Stimulated activated naive CD8-positive, alpha-beta T cell treated with anti-CD3 and anti-CD28 coated beads, Interleukin-15, Interleukin-2, amounts not matched to agents 100 U/mL and 50 U/mL, for 24 hours (primary cell): ENCODE results near the gene ERG.

ENCODE experiments used
- ATAC-seq: fragments of 150-1000 bp; cut with Tn5 transposase; one replicate; pipeline ENCODE4 v1.10.0; 2021
- DNase-seq: peaks from one replicate; pipeline ENCODE4 v3.0.0; 2021

Gene ERG

GRCh38 chr21:38472412-38473108 lies 25.7 kb downstream of the ERG start:
- ATAC-seq, result no peak
- DNase-seq, result no peak

- DNase-seq (no peak), ATAC-seq (no peak)
Observed at GRCh38 chr21:38471766-38472165, 26.5 kb downstream of the ERG start.

- no peak for DNase-seq
- ATAC-seq, result no peak
Observed at GRCh38 chr21:38470755-38471154, 27.5 kb downstream of the ERG start.

GRCh38 chr21:38469642-38470041 lies 28.6 kb downstream of the ERG start:
- ATAC-seq (no peak), DNase-seq (no peak)

GRCh38 chr21:38468989-38469388 lies 29.3 kb downstream of the ERG start:
- DNase-seq, result no peak
- ATAC-seq, result no peak

- ATAC-seq (no peak), DNase-seq (no peak)
Observed at GRCh38 chr21:38467911-38468310, 30.4 kb downstream of the ERG start.

GRCh38 chr21:38467374-38467773 lies 30.9 kb downstream of the ERG start:
- no peak for ATAC-seq

GRCh38 chr21:38460171-38460742 lies 38.0 kb downstream of the ERG start:
- no peak for ATAC-seq
- no peak for DNase-seq

More at GRCh38 chr21:38467374-38467773, 30.9 kb downstream of the ERG start:
- DNase-seq, result no peak

- no peak for DNase-seq
- ATAC-seq, result no peak
Observed at GRCh38 chr21:38459490-38459889, 38.8 kb downstream of the ERG start.

GRCh38 chr21:38455403-38455802 lies 42.9 kb downstream of the ERG start:
- DNase-seq (no peak), ATAC-seq (no peak)

- no peak for DNase-seq
- no peak for ATAC-seq
Observed at GRCh38 chr21:38454702-38455101, 43.6 kb downstream of the ERG start.

- DNase-seq (no peak), ATAC-seq (no peak)
Observed at GRCh38 chr21:38454161-38454560, 44.1 kb downstream of the ERG start.

GRCh38 chr21:38448671-38449385 lies 49.4 kb downstream of the ERG start:
- no peak for ATAC-seq

GRCh38 chr21:38447611-38448010 lies 50.7 kb downstream of the ERG start:
- DNase-seq, result no peak
- ATAC-seq, result no peak

More at GRCh38 chr21:38448671-38449385, 49.4 kb downstream of the ERG start:
- no peak for DNase-seq

- ATAC-seq, result no peak
- no peak for DNase-seq
Observed at GRCh38 chr21:38444691-38445090, 53.6 kb downstream of the ERG start.

GRCh38 chr21:38443110-38443509 lies 55.2 kb downstream of the ERG start:
- no peak for DNase-seq
- ATAC-seq, result no peak

- DNase-seq (no peak), ATAC-seq (no peak)
Observed at GRCh38 chr21:38441153-38441552, 57.1 kb downstream of the ERG start.

GRCh38 chr21:38440746-38441145 lies 57.5 kb downstream of the ERG start:
- DNase-seq, result no peak
- ATAC-seq, result no peak

GRCh38 chr21:38439957-38440356 lies 58.3 kb downstream of the ERG start:
- DNase-seq (no peak), ATAC-seq (no peak)

- ATAC-seq (no peak), DNase-seq (no peak)
Observed at GRCh38 chr21:38439426-38439825, 58.9 kb downstream of the ERG start.

- ATAC-seq (no peak), DNase-seq (no peak)
Observed at GRCh38 chr21:38438462-38438893, 59.8 kb downstream of the ERG start.

- DNase-seq (no peak), ATAC-seq (no peak)
Observed at GRCh38 chr21:38436341-38436740, 61.9 kb downstream of the ERG start.

GRCh38 chr21:38434913-38435533 lies 63.3 kb downstream of the ERG start:
- no peak for ATAC-seq
- DNase-seq, result no peak
